Ectodermal cell (in vitro differentiated cells): ENCODE measurements around the gene RUSC2. TPM values are rescaled to one million over a fixed set of nuclear protein-coding genes. Genes with fewer than 3 reads are reported as not detected.
"Not testable (repeated sequence)": the region's sequence is repeated elsewhere in the genome, so short reads cannot be mapped to it uniquely, and the experiment has no call there.

ENCODE experiments used
- H3K27ac ChIP-seq: 2 replicates; pipeline ENCODE4 v1.7.0; 2013; ENCODE audit warnings: mild to moderate bottlenecking, low read depth, low read length; ENCODE audit not compliant: insufficient read depth, poor library complexity, severe bottlenecking
- H3K27me3 ChIP-seq: 2 replicates; pipeline ENCODE4 v1.7.0; 2013; ENCODE audit warnings: mild to moderate bottlenecking, low read length; ENCODE audit not compliant: insufficient read depth, control insufficient read depth, poor library complexity, severe bottlenecking
- H3K36me3 ChIP-seq: one replicate; pipeline ENCODE4 v1.7.0; 2013; ENCODE audit warnings: low read length; ENCODE audit not compliant: control insufficient read depth, insufficient read depth
- H3K4me1 ChIP-seq: one replicate; pipeline ENCODE4 v1.7.0; 2013; ENCODE audit warnings: low read length; ENCODE audit not compliant: control insufficient read depth, insufficient read depth
- H3K4me3 ChIP-seq: 2 replicates; pipeline ENCODE4 v1.7.0; 2013; ENCODE audit warnings: low read depth, low read length, control low read depth; ENCODE audit not compliant: insufficient read depth
- H3K9me3 ChIP-seq: 2 replicates; pipeline ENCODE4 v1.7.0; 2013; ENCODE audit warnings: mild to moderate bottlenecking, low read length, moderate library complexity; ENCODE audit not compliant: control insufficient read depth
- WGBS, 2 experiments: methylation state at CpG; one replicate each; pipeline ENCODE4 v1.1.7; 2013; ENCODE audit warnings: missing lambda C conversion rate in 2 of 2; 5-methylcytosine and 5-hydroxymethylcytosine counted together
- polyA plus RNA-seq, 4 experiments: library from polyadenylated mRNA; stranded (reverse); fragments of 50-300 nt; gene quantifications; one replicate each; pipeline ENCODE4 v1.2.3, GENCODE V29; 2013

The RUSC2 gene
- polyA plus RNA-seq (2013, experiment 1 of 4) = 11.7 TPM
- 14.0 TPM for polyA plus RNA-seq (2013, experiment 2 of 4)
- polyA plus RNA-seq (2013, experiment 3 of 4) = 8.6 TPM
- polyA plus RNA-seq (2013, experiment 4 of 4) = 9.4 TPM

DNA sequence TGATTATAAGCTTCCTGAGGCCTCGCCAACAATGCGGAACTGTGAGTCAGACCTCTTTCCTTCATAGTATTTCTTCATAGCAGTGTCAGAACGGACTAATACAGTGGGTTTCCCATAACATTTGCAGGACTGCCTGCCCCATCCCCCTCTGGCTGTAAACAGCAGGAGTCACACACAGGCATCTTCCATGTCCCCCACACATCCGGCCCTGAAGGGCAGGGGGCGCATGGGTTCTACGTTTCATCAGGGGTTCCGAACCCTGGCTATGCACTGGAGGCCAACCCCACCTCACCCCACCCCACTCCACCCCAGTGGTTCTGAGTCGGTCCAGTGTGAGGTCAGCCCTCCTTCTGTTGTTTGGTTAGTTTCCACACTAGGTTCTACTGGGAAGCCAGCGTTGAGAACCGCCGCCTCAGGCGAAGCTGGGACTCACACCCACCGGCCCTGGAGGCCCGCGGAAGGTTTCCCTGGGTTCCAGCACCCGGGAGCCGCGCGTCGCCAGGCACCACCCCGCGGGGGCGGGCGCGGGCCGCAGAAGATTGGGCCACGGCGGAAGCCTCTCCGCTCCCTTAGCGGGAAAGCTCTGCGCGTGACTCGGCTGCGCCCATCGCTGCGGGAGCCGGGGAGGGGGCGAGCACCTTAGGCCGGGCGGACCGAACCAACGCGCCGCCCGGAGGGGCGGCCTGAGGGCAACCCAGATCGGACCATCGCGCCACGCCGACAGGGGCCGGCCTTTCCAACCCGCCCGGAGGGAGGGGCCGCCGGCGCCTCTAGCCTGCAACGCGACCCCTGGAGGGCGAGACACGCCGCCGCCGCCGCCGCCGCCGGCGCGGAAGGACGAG, at the start of gene RUSC2:
TSS of gene RUSC2 (plus strand) at position 799 of the 842 bp plus-strand sequence. CDS start 56,411 bp downstream, outside the sequence.
- WGBS, 2 experiments = 1% methylated on average over 71 of the region's 71 CpGs
- H3K36me3 ChIP-seq = no peaks in the 10 kb centered on the region
- peaks cover 8% of the 10 kb centered on the region for H3K27me3 ChIP-seq
- peaks cover 7% of the 10 kb centered on the region for H3K4me1 ChIP-seq
- H3K4me3 ChIP-seq = peak within 1 kb of the TSS; percentile 49
- no peaks in the 10 kb centered on the region for H3K9me3 ChIP-seq
- H3K27ac ChIP-seq = no peak within 1 kb of the TSS

DNA sequence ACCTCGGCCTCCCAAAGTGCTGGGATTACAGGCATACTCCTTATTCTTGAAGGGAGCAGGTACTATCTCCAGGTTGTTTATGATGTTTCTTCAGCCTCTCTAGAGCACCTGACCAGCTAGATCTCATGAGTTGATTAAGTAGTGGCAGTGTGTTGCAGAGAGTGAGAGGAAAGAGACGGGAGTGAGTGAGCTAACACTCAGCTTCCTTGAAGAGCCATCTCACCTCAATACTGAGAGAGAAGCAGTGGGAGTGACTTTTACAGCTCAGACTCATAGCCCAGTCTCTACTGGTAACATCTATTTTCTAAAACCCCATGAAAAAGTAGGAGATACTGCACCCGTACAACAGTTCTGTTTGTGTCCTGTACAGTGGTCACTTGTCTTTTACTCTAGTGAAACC, 43.9 kb upstream of the RUSC2 start:
- Histone ChIP-seq H3K9me3 (no peaks in the 10 kb centered on the region), H3K4me1 (no peaks in the 10 kb centered on the region), H3K27ac (no peak overlapping the region), H3K27me3 (peaks cover 9% of the 10 kb centered on the region), H3K4me3 (no peak overlapping the region), H3K36me3 (no peaks in the 10 kb centered on the region)
- WGBS, 2 experiments = 91 to 93% methylated on average over 3 of the region's 3 CpGs

- WGBS, 2 experiments = 88 to 91% methylated on average over 1 of the region's 1 CpG
- H3K9me3 ChIP-seq = no peaks in the 10 kb centered on the region
- peaks cover 9% of the 10 kb centered on the region for H3K27me3 ChIP-seq
- no peak overlapping the region for H3K4me3 ChIP-seq
- H3K27ac ChIP-seq = no peak overlapping the region
- no peaks in the 10 kb centered on the region for H3K36me3 ChIP-seq
- H3K4me1 ChIP-seq = no peaks in the 10 kb centered on the region
Observed at GRCh38 chr9:35448496-35448895, 41.4 kb upstream of the RUSC2 start.

DNA sequence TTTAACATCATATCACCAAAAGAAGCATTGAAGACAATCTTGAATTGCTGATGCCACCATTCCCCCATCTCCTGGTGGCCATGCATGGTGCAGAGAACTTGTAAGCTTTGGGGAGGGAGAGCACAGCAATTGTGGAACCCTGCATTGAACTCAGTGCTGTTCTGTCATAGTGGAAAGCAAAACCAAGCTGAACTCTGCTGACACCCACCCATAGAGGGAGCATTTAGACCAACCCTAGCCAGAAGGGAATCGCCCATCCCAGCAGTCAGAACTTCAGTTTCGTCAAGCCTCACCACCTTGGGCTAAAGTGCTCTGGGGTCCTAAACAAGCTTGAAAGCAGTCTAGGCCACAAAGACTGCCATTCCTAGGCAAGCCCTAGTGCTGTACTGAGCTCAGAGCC, 37.4 kb upstream of the RUSC2 start:
- H3K4me1 ChIP-seq = no peaks in the 10 kb centered on the region
- H3K9me3 ChIP-seq = no peaks in the 10 kb centered on the region
- H3K27ac ChIP-seq = no peak overlapping the region
- H3K4me3 ChIP-seq = no peak overlapping the region
- WGBS, 2 experiments = 91% methylated on average over 2 of the region's 2 CpGs
- peaks cover 9% of the 10 kb centered on the region for H3K27me3 ChIP-seq
- H3K36me3 ChIP-seq = no peaks in the 10 kb centered on the region

- 90 to 96% methylated on average over 2 of the region's 2 CpGs for WGBS, 2 experiments
- Histone ChIP-seq H3K4me3 (no peak overlapping the region), H3K4me1 (no peaks in the 10 kb centered on the region), H3K27me3 (peaks cover 6% of the 10 kb centered on the region), H3K27ac (no peak overlapping the region), H3K36me3 (no peaks in the 10 kb centered on the region), H3K9me3 (no peaks in the 10 kb centered on the region)
Observed at GRCh38 chr9:35453786-35454185, 36.1 kb upstream of the RUSC2 start.

GRCh38 chr9:35464141-35465025, 25.5 kb upstream of the RUSC2 start:
- Histone ChIP-seq H3K27me3 (no peaks in the 10 kb centered on the region), H3K4me1 (no peaks in the 10 kb centered on the region), H3K4me3 (no peak overlapping the region), H3K36me3 (no peaks in the 10 kb centered on the region), H3K9me3 (no peaks in the 10 kb centered on the region), H3K27ac (no peak overlapping the region)
- 73 to 75% methylated on average over 2 of the region's 2 CpGs for WGBS, 2 experiments

DNA sequence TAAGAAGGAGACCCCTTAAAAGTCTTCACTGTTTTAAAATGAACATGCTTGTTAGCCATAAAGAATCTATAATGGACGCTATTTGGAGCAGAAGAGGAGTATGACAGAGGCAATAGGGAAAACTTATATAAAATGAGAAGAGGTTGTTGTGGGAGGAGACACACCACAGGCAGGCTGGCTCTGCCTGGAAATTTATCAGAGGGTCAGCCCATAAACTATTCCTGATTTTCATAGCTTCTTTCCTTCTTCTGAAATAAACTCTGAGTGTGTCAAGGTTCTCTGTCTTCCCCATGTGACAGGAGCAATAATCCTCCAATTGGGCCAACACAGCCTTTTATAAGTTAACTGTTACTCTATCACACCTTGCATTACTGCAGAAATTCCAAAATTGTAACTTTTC, 19.6 kb upstream of the RUSC2 start:
- no peaks in the 10 kb centered on the region for H3K9me3 ChIP-seq
- no peak overlapping the region for H3K27ac ChIP-seq
- H3K4me1 ChIP-seq = no peaks in the 10 kb centered on the region
- 94 to 100% methylated on average over 1 of the region's 1 CpG for WGBS, 2 experiments
- H3K4me3 ChIP-seq = no peak overlapping the region
- H3K27me3 ChIP-seq = no peaks in the 10 kb centered on the region
- no peaks in the 10 kb centered on the region for H3K36me3 ChIP-seq

GRCh38 chr9:35470894-35471293, 19.0 kb upstream of the RUSC2 start:
- Histone ChIP-seq H3K27me3 (no peaks in the 10 kb centered on the region), H3K36me3 (no peaks in the 10 kb centered on the region), H3K4me3 (no peak overlapping the region), H3K4me1 (no peaks in the 10 kb centered on the region), H3K27ac (no peak overlapping the region), H3K9me3 (no peaks in the 10 kb centered on the region)
- 97% methylated on average over 4 of the region's 4 CpGs for WGBS, 2 experiments

DNA sequence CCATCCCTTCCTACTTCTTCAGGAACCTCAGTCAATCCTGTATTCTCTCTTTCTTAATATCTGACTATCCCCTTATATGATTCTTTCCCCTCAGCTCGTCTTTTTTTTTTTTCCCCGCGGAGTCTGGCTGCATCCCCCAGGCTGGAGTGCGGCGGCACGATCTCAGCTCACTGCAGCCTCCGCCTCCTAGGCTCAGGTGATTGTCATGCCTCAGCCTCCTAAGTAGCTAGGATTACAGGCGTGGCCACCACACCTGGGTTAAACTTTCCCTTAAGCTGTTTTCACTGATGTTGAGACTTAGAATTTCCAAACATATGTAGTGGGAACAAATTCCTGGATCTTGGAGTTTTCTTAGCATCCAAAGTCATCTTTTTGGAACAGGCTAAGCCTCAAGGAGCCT, 13.3 kb upstream of the RUSC2 start:
- Histone ChIP-seq H3K9me3 (no peaks in the 10 kb centered on the region), H3K4me1 (no peaks in the 10 kb centered on the region), H3K27ac (no peak overlapping the region), H3K36me3 (no peaks in the 10 kb centered on the region), H3K27me3 (no peaks in the 10 kb centered on the region), H3K4me3 (no peak overlapping the region)
- WGBS, 2 experiments = 65 to 73% methylated on average over 8 of the region's 8 CpGs

DNA sequence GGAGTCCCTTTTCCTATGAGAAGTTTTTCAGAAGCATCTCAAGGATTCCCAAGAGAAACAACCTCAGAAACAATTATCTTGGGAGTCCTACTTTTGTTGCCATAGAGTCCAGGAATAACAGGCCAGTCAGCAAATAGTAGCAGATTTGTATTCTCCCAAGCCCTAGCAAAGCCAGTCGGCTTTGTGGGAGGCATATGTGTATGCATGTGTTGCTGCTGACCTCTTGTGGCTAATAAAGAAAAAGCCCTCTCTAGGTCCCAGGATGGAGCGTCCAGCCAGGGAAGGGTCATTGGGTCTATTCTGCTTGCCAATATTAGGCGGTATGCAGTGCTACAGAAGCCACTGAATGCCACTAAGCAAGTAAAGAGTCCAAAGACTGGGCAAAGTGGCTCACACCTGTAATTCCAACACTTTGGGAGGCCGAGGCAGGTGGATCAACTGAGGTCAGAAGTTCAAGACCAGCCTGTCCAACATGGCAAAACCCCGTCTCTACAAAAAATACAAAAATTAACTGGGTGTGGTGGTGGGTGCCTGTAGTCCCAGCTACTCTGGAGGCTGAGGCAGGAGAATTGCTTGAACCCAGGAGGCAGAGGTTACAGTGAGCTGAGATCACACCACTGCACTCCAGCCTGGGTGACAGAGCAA, 12.6 kb upstream of the RUSC2 start:
- not testable (repeated sequence) for H3K36me3 ChIP-seq, H3K4me3 ChIP-seq, H3K27ac ChIP-seq, H3K27me3 ChIP-seq, H3K4me1 ChIP-seq, H3K9me3 ChIP-seq
- 19 to 27% methylated on average over 4 to 5 of the region's 5 CpGs for WGBS, 2 experiments
